H9 (cell line): ENCODE results near the gene RPS28. TPM values are rescaled to one million over a fixed set of nuclear protein-coding genes. Genes with fewer than 3 reads are reported as not detected.

ENCODE experiments used
- DNase-seq: peaks from one replicate; pipeline ENCODE4 v3.0.0-alpha.2; 2017
- H2AFZ ChIP-seq: one replicate; pipeline ENCODE4 v1.6.1; 2013; ENCODE audit warnings: mild to moderate bottlenecking, low read length, control low read depth, moderate library complexity
- H2AK5ac ChIP-seq: 2 replicates; pipeline ENCODE4 v1.6.1; 2013; ENCODE audit warnings: low read length, control low read depth, mixed read lengths; ENCODE audit not compliant: insufficient read length
- H2BK120ac ChIP-seq: one replicate; pipeline ENCODE4 v1.6.1; 2013; ENCODE audit warnings: low read depth, mild to moderate bottlenecking, low read length, control low read depth, inconsistent platforms; ENCODE audit not compliant: poor library complexity, severe bottlenecking
- H2BK12ac ChIP-seq: 2 replicates; pipeline ENCODE4 v1.6.1; 2013; ENCODE audit warnings: low read length, control low read depth, mixed read lengths, low read depth; ENCODE audit not compliant: insufficient read length
- H2BK15ac ChIP-seq: 2 replicates; pipeline ENCODE4 v1.6.1; 2013; ENCODE audit warnings: low read depth, low read length, control low read depth
- H2BK20ac ChIP-seq: one replicate; pipeline ENCODE4 v1.6.1; 2013; ENCODE audit warnings: low read depth, mild to moderate bottlenecking, low read length, control low read depth, inconsistent platforms; ENCODE audit not compliant: poor library complexity, severe bottlenecking
- H2BK5ac ChIP-seq: 2 replicates; pipeline ENCODE4 v1.6.1; 2013; ENCODE audit warnings: low read length, control low read depth, mixed read lengths; ENCODE audit not compliant: insufficient read length
- H3K14ac ChIP-seq: 2 replicates; pipeline ENCODE4 v1.6.1; 2013; ENCODE audit warnings: low read length, control low read depth; ENCODE audit not compliant: insufficient read depth
- H3K18ac ChIP-seq: 2 replicates; pipeline ENCODE4 v1.6.1; 2013; ENCODE audit warnings: low read depth, mild to moderate bottlenecking, mixed read lengths, low read length, control low read depth; ENCODE audit not compliant: insufficient read length
- H3K23ac ChIP-seq: 2 replicates; pipeline ENCODE4 v1.6.1; 2013; ENCODE audit warnings: low read length, control low read depth, mixed read lengths, low read depth; ENCODE audit not compliant: insufficient read length
- H3K23me2 ChIP-seq: 2 replicates; pipeline ENCODE4 v1.6.1; 2013; ENCODE audit warnings: low read depth, mild to moderate bottlenecking, mixed read lengths, low read length, control low read depth; ENCODE audit not compliant: insufficient read length, poor library complexity, severe bottlenecking
- H3K27ac ChIP-seq: 2 replicates; pipeline ENCODE4 v1.5.1; 2013; ENCODE audit warnings: low read length, control low read depth, mixed read lengths, low read depth; ENCODE audit not compliant: insufficient read length
- H3K27me3 ChIP-seq: 2 replicates; pipeline ENCODE4 v1.6.1; 2013; ENCODE audit warnings: low read length, control low read depth, inconsistent platforms; ENCODE audit not compliant: insufficient read depth
- H3K4ac ChIP-seq: 2 replicates; pipeline ENCODE4 v1.6.1; 2013; ENCODE audit warnings: low read depth, mild to moderate bottlenecking, control low read depth, inconsistent platforms, low read length, moderate library complexity
- H3K4me1 ChIP-seq: 2 replicates; pipeline ENCODE4 v1.6.1; 2013; ENCODE audit warnings: low read length, control low read depth, inconsistent platforms; ENCODE audit not compliant: insufficient read depth
- H3K4me2 ChIP-seq: 2 replicates; pipeline ENCODE4 v1.6.1; 2013; ENCODE audit warnings: low read length, control low read depth, mixed read lengths; ENCODE audit not compliant: insufficient read length, insufficient read depth
- H3K56ac ChIP-seq: 2 replicates; pipeline ENCODE4 v1.6.1; 2013; ENCODE audit warnings: low read depth, mild to moderate bottlenecking, mixed read lengths, low read length, control low read depth; ENCODE audit not compliant: insufficient read length
- H3K79me1 ChIP-seq: 2 replicates; pipeline ENCODE4 v1.6.1; 2013; ENCODE audit warnings: low read depth, mild to moderate bottlenecking, moderate library complexity, low read length, control low read depth, inconsistent platforms; ENCODE audit not compliant: insufficient read depth, poor library complexity, severe bottlenecking
- H3K79me2 ChIP-seq: 2 replicates; pipeline ENCODE4 v1.6.1; 2013; ENCODE audit warnings: low read length, control low read depth, inconsistent platforms; ENCODE audit not compliant: insufficient read depth
- H3K9ac ChIP-seq: 2 replicates; pipeline ENCODE4 v1.6.1; 2013; ENCODE audit warnings: low read length, control low read depth, mixed read lengths; ENCODE audit not compliant: insufficient read length; ENCODE audit errors: extremely low read depth
- H3K9me3 ChIP-seq: one replicate; pipeline ENCODE4 v1.6.1; 2013; ENCODE audit warnings: low read depth, low read length, inconsistent platforms; ENCODE audit not compliant: control insufficient read depth
- H3T11ph ChIP-seq: one replicate; pipeline ENCODE4 v1.6.1; 2013; ENCODE audit warnings: mild to moderate bottlenecking, low read length, control low read depth, inconsistent platforms
- H4K20me1 ChIP-seq: one replicate; pipeline ENCODE4 v1.6.1; 2013; ENCODE audit not compliant: control insufficient read depth, insufficient read length, insufficient read depth
- H4K5ac ChIP-seq: 2 replicates; pipeline ENCODE4 v1.6.1; 2013; ENCODE audit warnings: low read depth, mild to moderate bottlenecking, mixed read lengths, low read length, control low read depth; ENCODE audit not compliant: insufficient read length
- H4K8ac ChIP-seq: replicated peaks from 2 replicates; pipeline ENCODE4 v1.6.1; 2013; ENCODE audit warnings: low read length, control low read depth, mixed read lengths, low read depth; ENCODE audit not compliant: insufficient read length
- H4K91ac ChIP-seq: 2 replicates; pipeline ENCODE4 v1.6.1; 2013; ENCODE audit warnings: low read depth, mild to moderate bottlenecking, moderate library complexity, mixed read lengths, low read length, control low read depth; ENCODE audit not compliant: insufficient read length
- H3K27ac Mint-ChIP-seq, 3 experiments: 2 replicates in 2 of 3; 3 replicates in 1 of 3; pipeline ENCODE4 v1.8.0; 2020 to 2021; ENCODE audit warnings: mixed read lengths in 3 of 3, mild to moderate bottlenecking in 1 of 3, moderate library complexity in 1 of 3
- H3K27me3 Mint-ChIP-seq: 2 replicates; pipeline ENCODE4 v1.8.0; 2021; ENCODE audit warnings: low read depth, mild to moderate bottlenecking, moderate library complexity, mixed read lengths
- H3K36me3 Mint-ChIP-seq, 3 experiments: 2 replicates in 2 of 3; 3 replicates in 1 of 3; pipeline ENCODE4 v1.8.0; 2020 to 2021; ENCODE audit warnings: low read depth in 3 of 3, mixed read lengths in 3 of 3; ENCODE audit not compliant: insufficient read depth in 1 of 3
- H3K4me1 Mint-ChIP-seq, 2 experiments: 2 replicates each; pipeline ENCODE4 v1.8.0; 2020; ENCODE audit warnings: mixed read lengths in 2 of 2
- H3K4me3 Mint-ChIP-seq, 2 experiments: 2 replicates in 1 of 2; 3 replicates in 1 of 2; pipeline ENCODE4 v1.8.0; 2020 to 2021; ENCODE audit warnings: mild to moderate bottlenecking in 2 of 2, mixed read lengths in 2 of 2, moderate library complexity in 1 of 2
- H3K9me3 Mint-ChIP-seq, 2 experiments: 2 replicates in 1 of 2; 3 replicates in 1 of 2; pipeline ENCODE4 v1.8.0; 2020; ENCODE audit warnings: mild to moderate bottlenecking in 2 of 2, mixed read lengths in 2 of 2, moderate library complexity in 1 of 2
- WGBS: extraction: QIAGEN DNeasy Blood & Tissue Kit; methylation state at CpG from one replicate; pipeline ENCODE4 v1.1.7; 2013; ENCODE audit warnings: missing lambda C conversion rate, low lambda C conversion rate, mixed read lengths; ENCODE audit not compliant: insufficient read length; ENCODE audit errors: extremely low coverage; 5-methylcytosine and 5-hydroxymethylcytosine counted together
- total RNA-seq: library from RNA; stranded (reverse); gene quantifications from 2 replicates; pipeline ENCODE4 v1.2.1, GENCODE V29; 2021
- TF ChIP-seq, protein P1 (sequence below): fragments of 200-600 bp; sonication (generic); conservative IDR thresholded peaks from 3 replicates; pipeline ENCODE4 v1.8.0; 2021; ENCODE audit warnings: antibody characterized with exemption, mild to moderate bottlenecking

Gene RPS28
- total RNA-seq, 1 experiment from 2014 or later = 1,885 TPM

DNA sequence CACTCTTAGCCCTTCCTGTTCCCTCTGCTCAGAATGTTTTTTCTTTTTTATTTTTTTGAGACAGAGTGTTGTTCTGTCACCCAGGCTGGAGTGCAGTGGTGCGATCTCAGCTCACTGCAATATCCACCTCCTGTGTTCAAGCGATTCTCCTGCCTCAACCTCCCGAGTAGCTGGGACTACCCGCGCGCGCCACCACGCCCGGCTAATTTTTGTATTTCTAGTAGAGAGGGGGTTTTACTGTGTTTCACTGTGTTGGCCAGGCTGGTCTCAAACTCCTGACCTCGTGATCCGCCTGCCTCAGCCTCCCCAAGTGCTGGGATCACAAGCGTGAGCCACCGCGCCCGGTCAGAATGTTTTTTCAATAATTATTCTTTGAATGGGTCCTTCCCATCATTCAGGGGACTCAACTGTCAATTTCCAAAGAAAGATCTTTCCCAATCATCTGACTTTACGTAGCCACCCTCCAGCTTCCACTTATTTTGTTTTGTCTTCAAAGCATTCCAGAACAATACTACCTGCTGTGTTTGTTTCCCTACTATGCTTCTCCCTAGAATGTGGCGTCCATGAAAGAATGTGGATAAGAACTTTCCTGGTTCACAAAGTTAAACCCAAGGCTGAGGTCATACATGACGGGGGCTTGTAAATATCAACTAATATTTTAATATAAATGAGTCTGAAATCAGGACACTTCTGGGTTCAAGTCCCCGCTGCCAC is 1.3 kb upstream of the RPS28 start:
- peak overlapping the region; percentile 97 for H3K9ac ChIP-seq
- H3K79me1 ChIP-seq = no peaks in the 10 kb centered on the region
- H2BK20ac ChIP-seq = no peak overlapping the region
- no peak overlapping the region for H3T11ph ChIP-seq
- no peak overlapping the region for H3K18ac ChIP-seq
- H4K91ac ChIP-seq = peak overlapping the region; percentile 55
- H3K9me3 Mint-ChIP-seq = no peaks in the 10 kb centered on the region; a peak in 2 of 5 replicates
- H2AK5ac ChIP-seq = no peak overlapping the region
- H3K4me2 ChIP-seq = peak overlapping the region; percentile 96
- H2BK120ac ChIP-seq = no peak overlapping the region
- WGBS = no CpG with 5 or more reads among the region's 19 CpGs
- H3K4me1 Mint-ChIP-seq = peaks cover 19 to 29% of the 10 kb centered on the region in 2 experiments
- H2BK12ac ChIP-seq = no peak overlapping the region
- H4K8ac ChIP-seq = no peak overlapping the region
- no peaks in the 10 kb centered on the region for H3K27me3 ChIP-seq
- peak overlapping the region; percentile 96 to 98 for H3K4me3 Mint-ChIP-seq
- peaks cover 22 to 48% (median 37%) of the 10 kb centered on the region in 3 experiments for H3K36me3 Mint-ChIP-seq
- no peak overlapping the region for H3K14ac ChIP-seq
- no peak overlapping the region for H3K27ac ChIP-seq
- no peak for DNase-seq
- H3K27me3 Mint-ChIP-seq = no peaks in the 10 kb centered on the region; the same call in 1 of the 2 replicates
- H4K5ac ChIP-seq = no peak overlapping the region
- no peaks in the 10 kb centered on the region for H4K20me1 ChIP-seq
- peaks cover 6% of the 10 kb centered on the region for H3K23me2 ChIP-seq
- H3K56ac ChIP-seq = no peak overlapping the region
- H3K4me1 ChIP-seq = no peaks in the 10 kb centered on the region; the same call in 1 of the 2 replicates
- H3K27ac Mint-ChIP-seq = peak overlapping the region; percentile 87 to 100 (median 99); a peak in 5 of 7 replicates
- no peaks in the 10 kb centered on the region for H3K9me3 ChIP-seq
- H2BK5ac ChIP-seq = no peak overlapping the region
- H3K23ac ChIP-seq = no peak overlapping the region
- no peak overlapping the region for H2BK15ac ChIP-seq
- TF ChIP-seq, protein P1, sequence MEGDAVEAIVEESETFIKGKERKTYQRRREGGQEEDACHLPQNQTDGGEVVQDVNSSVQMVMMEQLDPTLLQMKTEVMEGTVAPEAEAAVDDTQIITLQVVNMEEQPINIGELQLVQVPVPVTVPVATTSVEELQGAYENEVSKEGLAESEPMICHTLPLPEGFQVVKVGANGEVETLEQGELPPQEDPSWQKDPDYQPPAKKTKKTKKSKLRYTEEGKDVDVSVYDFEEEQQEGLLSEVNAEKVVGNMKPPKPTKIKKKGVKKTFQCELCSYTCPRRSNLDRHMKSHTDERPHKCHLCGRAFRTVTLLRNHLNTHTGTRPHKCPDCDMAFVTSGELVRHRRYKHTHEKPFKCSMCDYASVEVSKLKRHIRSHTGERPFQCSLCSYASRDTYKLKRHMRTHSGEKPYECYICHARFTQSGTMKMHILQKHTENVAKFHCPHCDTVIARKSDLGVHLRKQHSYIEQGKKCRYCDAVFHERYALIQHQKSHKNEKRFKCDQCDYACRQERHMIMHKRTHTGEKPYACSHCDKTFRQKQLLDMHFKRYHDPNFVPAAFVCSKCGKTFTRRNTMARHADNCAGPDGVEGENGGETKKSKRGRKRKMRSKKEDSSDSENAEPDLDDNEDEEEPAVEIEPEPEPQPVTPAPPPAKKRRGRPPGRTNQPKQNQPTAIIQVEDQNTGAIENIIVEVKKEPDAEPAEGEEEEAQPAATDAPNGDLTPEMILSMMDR = no peak
- H3K4ac ChIP-seq = no peak overlapping the region
- no peak overlapping the region for H2AFZ ChIP-seq
- H3K79me2 ChIP-seq = peaks cover 5% of the 10 kb centered on the region; the same call in 1 of the 2 replicates
